H9 (cell line): Measurements from ENCODE around the gene CYBA. TPM values are rescaled to one million over a fixed set of nuclear protein-coding genes. Genes with fewer than 3 reads are reported as not detected.

Source experiments
- DNase-seq: peaks from one replicate; pipeline ENCODE4 v3.0.0-alpha.2; 2017
- H2AFZ ChIP-seq: one replicate; pipeline ENCODE4 v1.6.1; 2013; ENCODE audit warnings: mild to moderate bottlenecking, low read length, control low read depth, moderate library complexity
- H2AK5ac ChIP-seq: 2 replicates; pipeline ENCODE4 v1.6.1; 2013; ENCODE audit warnings: low read length, control low read depth, mixed read lengths; ENCODE audit not compliant: insufficient read length
- H2BK120ac ChIP-seq: one replicate; pipeline ENCODE4 v1.6.1; 2013; ENCODE audit warnings: low read depth, mild to moderate bottlenecking, low read length, control low read depth, inconsistent platforms; ENCODE audit not compliant: poor library complexity, severe bottlenecking
- H2BK12ac ChIP-seq: 2 replicates; pipeline ENCODE4 v1.6.1; 2013; ENCODE audit warnings: low read length, control low read depth, mixed read lengths, low read depth; ENCODE audit not compliant: insufficient read length
- H2BK15ac ChIP-seq: 2 replicates; pipeline ENCODE4 v1.6.1; 2013; ENCODE audit warnings: low read depth, low read length, control low read depth
- H2BK20ac ChIP-seq: one replicate; pipeline ENCODE4 v1.6.1; 2013; ENCODE audit warnings: low read depth, mild to moderate bottlenecking, low read length, control low read depth, inconsistent platforms; ENCODE audit not compliant: poor library complexity, severe bottlenecking
- H2BK5ac ChIP-seq: 2 replicates; pipeline ENCODE4 v1.6.1; 2013; ENCODE audit warnings: low read length, control low read depth, mixed read lengths; ENCODE audit not compliant: insufficient read length
- H3K14ac ChIP-seq: 2 replicates; pipeline ENCODE4 v1.6.1; 2013; ENCODE audit warnings: low read length, control low read depth; ENCODE audit not compliant: insufficient read depth
- H3K18ac ChIP-seq: 2 replicates; pipeline ENCODE4 v1.6.1; 2013; ENCODE audit warnings: low read depth, mild to moderate bottlenecking, mixed read lengths, low read length, control low read depth; ENCODE audit not compliant: insufficient read length
- H3K23ac ChIP-seq: 2 replicates; pipeline ENCODE4 v1.6.1; 2013; ENCODE audit warnings: low read length, control low read depth, mixed read lengths, low read depth; ENCODE audit not compliant: insufficient read length
- H3K23me2 ChIP-seq: 2 replicates; pipeline ENCODE4 v1.6.1; 2013; ENCODE audit warnings: low read depth, mild to moderate bottlenecking, mixed read lengths, low read length, control low read depth; ENCODE audit not compliant: insufficient read length, poor library complexity, severe bottlenecking
- H3K27ac ChIP-seq: 2 replicates; pipeline ENCODE4 v1.5.1; 2013; ENCODE audit warnings: low read length, control low read depth, mixed read lengths, low read depth; ENCODE audit not compliant: insufficient read length
- H3K27me3 ChIP-seq: 2 replicates; pipeline ENCODE4 v1.6.1; 2013; ENCODE audit warnings: low read length, control low read depth, inconsistent platforms; ENCODE audit not compliant: insufficient read depth
- H3K4ac ChIP-seq: 2 replicates; pipeline ENCODE4 v1.6.1; 2013; ENCODE audit warnings: low read depth, mild to moderate bottlenecking, control low read depth, inconsistent platforms, low read length, moderate library complexity
- H3K4me1 ChIP-seq: 2 replicates; pipeline ENCODE4 v1.6.1; 2013; ENCODE audit warnings: low read length, control low read depth, inconsistent platforms; ENCODE audit not compliant: insufficient read depth
- H3K4me2 ChIP-seq: 2 replicates; pipeline ENCODE4 v1.6.1; 2013; ENCODE audit warnings: low read length, control low read depth, mixed read lengths; ENCODE audit not compliant: insufficient read length, insufficient read depth
- H3K56ac ChIP-seq: 2 replicates; pipeline ENCODE4 v1.6.1; 2013; ENCODE audit warnings: low read depth, mild to moderate bottlenecking, mixed read lengths, low read length, control low read depth; ENCODE audit not compliant: insufficient read length
- H3K79me1 ChIP-seq: 2 replicates; pipeline ENCODE4 v1.6.1; 2013; ENCODE audit warnings: low read depth, mild to moderate bottlenecking, moderate library complexity, low read length, control low read depth, inconsistent platforms; ENCODE audit not compliant: insufficient read depth, poor library complexity, severe bottlenecking
- H3K79me2 ChIP-seq: 2 replicates; pipeline ENCODE4 v1.6.1; 2013; ENCODE audit warnings: low read length, control low read depth, inconsistent platforms; ENCODE audit not compliant: insufficient read depth
- H3K9ac ChIP-seq: 2 replicates; pipeline ENCODE4 v1.6.1; 2013; ENCODE audit warnings: low read length, control low read depth, mixed read lengths; ENCODE audit not compliant: insufficient read length; ENCODE audit errors: extremely low read depth
- H3K9me3 ChIP-seq: one replicate; pipeline ENCODE4 v1.6.1; 2013; ENCODE audit warnings: low read depth, low read length, inconsistent platforms; ENCODE audit not compliant: control insufficient read depth
- H3T11ph ChIP-seq: one replicate; pipeline ENCODE4 v1.6.1; 2013; ENCODE audit warnings: mild to moderate bottlenecking, low read length, control low read depth, inconsistent platforms
- H4K20me1 ChIP-seq: one replicate; pipeline ENCODE4 v1.6.1; 2013; ENCODE audit not compliant: control insufficient read depth, insufficient read length, insufficient read depth
- H4K5ac ChIP-seq: 2 replicates; pipeline ENCODE4 v1.6.1; 2013; ENCODE audit warnings: low read depth, mild to moderate bottlenecking, mixed read lengths, low read length, control low read depth; ENCODE audit not compliant: insufficient read length
- H4K8ac ChIP-seq: replicated peaks from 2 replicates; pipeline ENCODE4 v1.6.1; 2013; ENCODE audit warnings: low read length, control low read depth, mixed read lengths, low read depth; ENCODE audit not compliant: insufficient read length
- H4K91ac ChIP-seq: 2 replicates; pipeline ENCODE4 v1.6.1; 2013; ENCODE audit warnings: low read depth, mild to moderate bottlenecking, moderate library complexity, mixed read lengths, low read length, control low read depth; ENCODE audit not compliant: insufficient read length
- H3K27ac Mint-ChIP-seq, 3 experiments: 2 replicates in 2 of 3; 3 replicates in 1 of 3; pipeline ENCODE4 v1.8.0; 2020 to 2021; ENCODE audit warnings: mixed read lengths in 3 of 3, mild to moderate bottlenecking in 1 of 3, moderate library complexity in 1 of 3
- H3K27me3 Mint-ChIP-seq: 2 replicates; pipeline ENCODE4 v1.8.0; 2021; ENCODE audit warnings: low read depth, mild to moderate bottlenecking, moderate library complexity, mixed read lengths
- H3K36me3 Mint-ChIP-seq, 3 experiments: 2 replicates in 2 of 3; 3 replicates in 1 of 3; pipeline ENCODE4 v1.8.0; 2020 to 2021; ENCODE audit warnings: low read depth in 3 of 3, mixed read lengths in 3 of 3; ENCODE audit not compliant: insufficient read depth in 1 of 3
- H3K4me1 Mint-ChIP-seq, 2 experiments: 2 replicates each; pipeline ENCODE4 v1.8.0; 2020; ENCODE audit warnings: mixed read lengths in 2 of 2
- H3K4me3 Mint-ChIP-seq, 2 experiments: 2 replicates in 1 of 2; 3 replicates in 1 of 2; pipeline ENCODE4 v1.8.0; 2020 to 2021; ENCODE audit warnings: mild to moderate bottlenecking in 2 of 2, mixed read lengths in 2 of 2, moderate library complexity in 1 of 2
- H3K9me3 Mint-ChIP-seq, 2 experiments: 2 replicates in 1 of 2; 3 replicates in 1 of 2; pipeline ENCODE4 v1.8.0; 2020; ENCODE audit warnings: mild to moderate bottlenecking in 2 of 2, mixed read lengths in 2 of 2, moderate library complexity in 1 of 2
- WGBS: extraction: QIAGEN DNeasy Blood & Tissue Kit; methylation state at CpG from one replicate; pipeline ENCODE4 v1.1.7; 2013; ENCODE audit warnings: missing lambda C conversion rate, low lambda C conversion rate, mixed read lengths; ENCODE audit not compliant: insufficient read length; ENCODE audit errors: extremely low coverage; 5-methylcytosine and 5-hydroxymethylcytosine counted together
- total RNA-seq: library from RNA; stranded (reverse); gene quantifications from 2 replicates; pipeline ENCODE4 v1.2.1, GENCODE V29; 2021
- TF ChIP-seq, protein P1 (sequence below): fragments of 200-600 bp; sonication (generic); conservative IDR thresholded peaks from 3 replicates; pipeline ENCODE4 v1.8.0; 2021; ENCODE audit warnings: antibody characterized with exemption, mild to moderate bottlenecking

Gene CYBA
- total RNA-seq, 1 experiment from 2014 or later = 153 TPM

DNA sequence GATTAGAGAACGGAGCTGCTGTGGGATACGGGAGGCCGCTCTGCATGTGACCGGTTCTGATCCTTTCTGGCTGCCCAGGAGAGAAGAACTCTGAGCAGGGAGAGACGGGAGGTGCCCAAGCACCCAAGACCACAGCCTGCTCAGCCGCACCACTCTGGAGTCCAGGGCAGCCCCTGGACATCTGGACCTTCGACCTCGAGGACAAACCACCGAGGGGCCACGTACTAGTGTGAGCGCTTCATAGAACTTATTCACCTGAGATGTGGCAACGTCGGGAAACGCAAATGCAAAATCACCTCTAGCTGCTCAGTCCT lies 49.4 kb upstream of the CYBA start:
- no CpG with 5 or more reads among the region's 14 CpGs for WGBS
- Histone ChIP-seq H3K23ac (no peak overlapping the region), H3K9me3 (no peaks in the 10 kb centered on the region), H4K8ac (no peak overlapping the region), H2BK5ac (no peak overlapping the region), H3K79me2 (peaks cover 3% of the 10 kb centered on the region; the same call in 1 of the 2 replicates), H3K4me1 (no peaks in the 10 kb centered on the region; the same call in 1 of the 2 replicates), H3K9ac (no peak overlapping the region), H3K14ac (no peak overlapping the region), H2AFZ (no peak overlapping the region), H3K4ac (no peak overlapping the region), H2BK15ac (no peak overlapping the region), H2BK120ac (no peak overlapping the region), H3K79me1 (peaks cover 5% of the 10 kb centered on the region), H3T11ph (no peak overlapping the region), H2AK5ac (no peak overlapping the region), H4K20me1 (no peaks in the 10 kb centered on the region), H3K4me2 (no peak overlapping the region), H3K27ac (no peak overlapping the region), H3K18ac (no peak overlapping the region), H3K56ac (no peak overlapping the region), H2BK20ac (no peak overlapping the region), H4K91ac (no peak overlapping the region), H2BK12ac (no peak overlapping the region), H3K27me3 (no peaks in the 10 kb centered on the region), H4K5ac (no peak overlapping the region), H3K23me2 (peaks cover 3% of the 10 kb centered on the region)
- Mint-ChIP-seq H3K27me3 (no peaks in the 10 kb centered on the region), H3K4me3 (no peak overlapping the region), H3K9me3 (no peaks in the 10 kb centered on the region), H3K4me1 (peaks cover 5 to 6% of the 10 kb centered on the region in 2 experiments), H3K36me3 (peaks cover 2 to 15% (median 14%) of the 10 kb centered on the region in 3 experiments; a peak in 5 of 7 replicates), H3K27ac (no peak overlapping the region)
- no peak for DNase-seq
- TF ChIP-seq, protein P1, sequence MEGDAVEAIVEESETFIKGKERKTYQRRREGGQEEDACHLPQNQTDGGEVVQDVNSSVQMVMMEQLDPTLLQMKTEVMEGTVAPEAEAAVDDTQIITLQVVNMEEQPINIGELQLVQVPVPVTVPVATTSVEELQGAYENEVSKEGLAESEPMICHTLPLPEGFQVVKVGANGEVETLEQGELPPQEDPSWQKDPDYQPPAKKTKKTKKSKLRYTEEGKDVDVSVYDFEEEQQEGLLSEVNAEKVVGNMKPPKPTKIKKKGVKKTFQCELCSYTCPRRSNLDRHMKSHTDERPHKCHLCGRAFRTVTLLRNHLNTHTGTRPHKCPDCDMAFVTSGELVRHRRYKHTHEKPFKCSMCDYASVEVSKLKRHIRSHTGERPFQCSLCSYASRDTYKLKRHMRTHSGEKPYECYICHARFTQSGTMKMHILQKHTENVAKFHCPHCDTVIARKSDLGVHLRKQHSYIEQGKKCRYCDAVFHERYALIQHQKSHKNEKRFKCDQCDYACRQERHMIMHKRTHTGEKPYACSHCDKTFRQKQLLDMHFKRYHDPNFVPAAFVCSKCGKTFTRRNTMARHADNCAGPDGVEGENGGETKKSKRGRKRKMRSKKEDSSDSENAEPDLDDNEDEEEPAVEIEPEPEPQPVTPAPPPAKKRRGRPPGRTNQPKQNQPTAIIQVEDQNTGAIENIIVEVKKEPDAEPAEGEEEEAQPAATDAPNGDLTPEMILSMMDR = no peak
